AG04450 (cell line): ENCODE data around the gene CDH22. TPM values are rescaled to one million over a fixed set of nuclear protein-coding genes. Genes with fewer than 3 reads are reported as not detected.

Experiments used
- CTCF ChIA-PET: fragments of 300-600, 350-600 bp; formaldehyde crosslinking; extraction: SDS; loops from one replicate; lab custom pipeline; 2022; ENCODE audit warnings: antibody characterized with exemption, inconsistent platforms; lab: Charles Lee
- POLR2A ChIA-PET: fragments of 350-600 bp; formaldehyde crosslinking; extraction: SDS; loops from one replicate; lab custom pipeline; 2021; ENCODE audit warnings: antibody characterized with exemption, inconsistent platforms; lab: Yijun Ruan, JAX
- DNase-seq: peaks from one replicate; pipeline ENCODE4 v3.0.0-alpha.2; 2011; ENCODE audit warnings: low read depth, low spot score
- H3K27ac ChIP-seq: one replicate; pipeline ENCODE4 v1.5.1; 2012; ENCODE audit warnings: low read depth, low read length, control low read depth
- H3K27me3 ChIP-seq: one replicate; pipeline ENCODE4 v1.6.0; 2012; ENCODE audit warnings: low read length; ENCODE audit not compliant: control insufficient read depth, insufficient read depth
- H3K4me3 ChIP-seq: 2 replicates; pipeline ENCODE4 v1.5.1; 2011; ENCODE audit warnings: mild to moderate bottlenecking, low read depth, low read length, control low read depth
- H3K9me3 ChIP-seq: 2 replicates; pipeline ENCODE4 v1.5.1; 2012; ENCODE audit warnings: low read length; ENCODE audit not compliant: control insufficient read depth, insufficient read depth
- polyA plus RNA-seq: library from polyadenylated mRNA; depleted of rRNA; stranded (reverse); fragments of >200 nt; gene quantifications from 2 replicates; pipeline ENCODE4 v1.2.3, GENCODE V29; 2011
- TF ChIP-seq, protein P1 (sequence below): IDR thresholded peaks from 2 replicates; pipeline ENCODE4 v1.5.1; 2011; ENCODE audit warnings: low read depth, low read length, control low read depth, inconsistent platforms

Gene CDH22
- polyA plus RNA-seq, 1 experiment: not detected

DNA sequence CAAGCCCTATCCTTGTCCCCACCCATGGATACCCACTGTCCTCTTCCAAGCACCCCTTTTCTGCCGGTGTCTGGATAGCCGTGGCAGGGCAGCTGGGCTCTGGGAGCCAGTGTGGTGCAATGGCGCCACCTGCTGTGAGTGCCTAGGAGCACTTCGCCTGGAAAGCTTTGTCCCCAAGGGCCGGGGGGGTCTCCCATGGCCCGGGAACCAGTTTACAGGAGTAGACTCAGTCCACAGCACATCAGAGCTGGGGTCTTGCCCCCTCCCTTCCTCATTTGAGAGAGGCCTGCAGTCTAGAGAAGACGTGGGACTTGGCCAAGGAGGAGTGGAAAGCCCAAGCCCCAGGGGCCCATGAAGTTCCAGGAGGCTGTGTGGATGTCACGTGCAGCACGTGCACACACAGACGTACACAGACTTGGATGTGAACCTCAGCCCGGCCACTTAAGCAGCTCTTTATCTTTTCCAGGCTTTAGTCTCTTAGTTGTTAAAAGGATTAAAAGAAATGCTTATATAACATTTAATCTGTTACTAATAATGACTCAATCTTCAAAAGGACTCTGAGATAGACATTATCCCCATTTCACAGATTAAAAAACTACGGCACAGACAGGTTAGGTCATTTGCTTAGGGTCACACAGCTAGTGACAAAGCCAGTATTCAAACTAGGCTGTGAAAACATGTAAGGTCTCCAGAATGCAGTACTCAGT lies 40.9 kb upstream of the CDH22 start:
- TF ChIP-seq, protein P1, sequence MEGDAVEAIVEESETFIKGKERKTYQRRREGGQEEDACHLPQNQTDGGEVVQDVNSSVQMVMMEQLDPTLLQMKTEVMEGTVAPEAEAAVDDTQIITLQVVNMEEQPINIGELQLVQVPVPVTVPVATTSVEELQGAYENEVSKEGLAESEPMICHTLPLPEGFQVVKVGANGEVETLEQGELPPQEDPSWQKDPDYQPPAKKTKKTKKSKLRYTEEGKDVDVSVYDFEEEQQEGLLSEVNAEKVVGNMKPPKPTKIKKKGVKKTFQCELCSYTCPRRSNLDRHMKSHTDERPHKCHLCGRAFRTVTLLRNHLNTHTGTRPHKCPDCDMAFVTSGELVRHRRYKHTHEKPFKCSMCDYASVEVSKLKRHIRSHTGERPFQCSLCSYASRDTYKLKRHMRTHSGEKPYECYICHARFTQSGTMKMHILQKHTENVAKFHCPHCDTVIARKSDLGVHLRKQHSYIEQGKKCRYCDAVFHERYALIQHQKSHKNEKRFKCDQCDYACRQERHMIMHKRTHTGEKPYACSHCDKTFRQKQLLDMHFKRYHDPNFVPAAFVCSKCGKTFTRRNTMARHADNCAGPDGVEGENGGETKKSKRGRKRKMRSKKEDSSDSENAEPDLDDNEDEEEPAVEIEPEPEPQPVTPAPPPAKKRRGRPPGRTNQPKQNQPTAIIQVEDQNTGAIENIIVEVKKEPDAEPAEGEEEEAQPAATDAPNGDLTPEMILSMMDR: peak; percentile 69
- ChIA-PET POLR2A (interaction anchor here (0.7 kb wide), 1 partner anchor 14 kb away, joined by 4 read pairs; no protein-coding TSS in a partner anchor), CTCF (interaction anchor here (0.6 to 3.5 kb wide), 30 partner anchors 9 to 1034 kb away, joined by 3 to 49 read pairs (median 4); no protein-coding TSS in a partner anchor)
- H3K27me3 ChIP-seq: peaks cover 6% of the 10 kb centered on the region
- no peak overlapping the region for H3K27ac ChIP-seq
- no peak overlapping the region for H3K4me3 ChIP-seq
- no peaks in the 10 kb centered on the region for H3K9me3 ChIP-seq
- no peak for DNase-seq

DNA sequence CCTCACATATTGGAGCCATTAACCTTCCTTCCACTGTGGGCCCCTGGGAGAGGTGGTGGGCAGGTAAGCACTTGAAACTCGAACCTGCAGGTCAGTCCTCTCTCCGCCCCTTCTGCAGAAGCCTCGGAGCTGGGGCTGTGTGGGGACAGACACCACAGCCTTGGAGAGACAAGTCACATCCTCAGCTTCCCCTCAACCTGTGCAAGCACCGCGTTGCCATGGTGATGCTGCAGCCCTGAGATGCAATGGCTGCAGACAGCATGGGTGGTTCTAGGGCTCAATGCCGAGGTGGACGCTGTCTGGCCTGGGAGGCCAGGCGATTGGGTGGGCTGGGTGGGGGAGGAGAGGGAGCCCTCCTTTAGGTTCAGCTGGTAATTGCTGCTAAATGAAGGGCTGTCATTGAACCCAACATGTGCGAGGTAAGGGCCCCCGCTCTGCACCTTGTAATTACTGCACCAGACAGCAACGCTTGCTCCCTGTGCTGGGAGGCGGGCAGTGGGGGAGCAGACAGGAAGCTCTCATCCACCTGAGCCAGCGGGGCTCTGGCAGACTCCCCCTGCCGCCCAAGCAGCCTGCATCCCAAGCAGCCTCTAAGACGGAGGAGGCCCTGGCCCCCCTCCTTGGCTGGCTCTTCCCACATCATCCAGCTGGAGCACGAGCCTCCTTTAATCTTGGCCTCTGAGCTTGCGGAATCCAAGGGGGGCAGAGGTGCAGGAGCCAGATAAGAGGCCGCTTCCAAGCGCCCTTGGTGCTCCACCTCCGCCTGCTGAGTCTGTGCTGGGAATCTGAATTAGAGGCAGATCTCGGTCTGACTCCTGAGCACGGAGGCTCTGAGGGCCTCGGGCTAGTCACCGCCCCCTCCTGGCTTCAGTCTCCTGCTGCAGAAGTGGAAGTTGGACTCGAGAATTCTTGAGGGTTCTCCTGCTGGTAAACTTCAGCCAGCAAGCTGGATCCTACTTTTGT lies 39.8 kb upstream of the CDH22 start:
- H3K4me3 ChIP-seq: no peak overlapping the region
- peaks cover 17% of the 10 kb centered on the region for H3K27me3 ChIP-seq
- H3K9me3 ChIP-seq: no peaks in the 10 kb centered on the region
- ChIA-PET POLR2A (interaction anchor here (0.7 kb wide), 1 partner anchor 16 kb away, joined by 4 read pairs; no protein-coding TSS in a partner anchor), CTCF (interaction anchor here (0.6 to 3.5 kb wide), 25 partner anchors 9 to 1035 kb away, joined by 3 to 49 read pairs (median 4); no protein-coding TSS in a partner anchor)
- TF ChIP-seq, protein P1: peak; percentile 17; the same call in 1 of the 2 replicates
- H3K27ac ChIP-seq: no peak overlapping the region
- no peak for DNase-seq

DNA sequence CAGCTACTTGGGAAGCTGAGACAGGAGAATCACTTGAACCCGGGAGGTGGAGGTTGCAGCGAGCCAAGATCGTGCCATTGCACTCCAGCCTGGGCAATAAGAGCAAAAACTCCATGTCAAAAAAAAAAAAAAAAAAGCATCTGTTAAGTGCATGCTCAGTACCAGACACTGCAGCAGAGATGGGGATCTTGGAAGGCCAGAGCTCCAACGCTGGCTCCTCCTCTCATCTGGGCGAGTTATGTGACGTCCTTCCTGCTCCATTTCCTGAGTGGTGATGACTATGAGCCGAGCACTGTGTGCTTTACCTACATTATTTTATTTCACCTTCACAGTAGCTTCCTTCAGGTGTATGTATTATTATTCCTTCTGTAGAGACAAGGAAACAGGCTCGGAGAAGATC lies 38.5 kb upstream of the CDH22 start:
- CTCF ChIA-PET: no interaction called here
- H3K4me3 ChIP-seq: no peak overlapping the region
- TF ChIP-seq, protein P1: no peak
- peaks cover 31% of the 10 kb centered on the region for H3K27me3 ChIP-seq
- no peak for DNase-seq
- no peak overlapping the region for H3K27ac ChIP-seq
- POLR2A ChIA-PET: interaction anchor here (0.7 kb wide), 1 partner anchor 1146 kb away, joined by 6 read pairs; no protein-coding TSS in a partner anchor
- no peaks in the 10 kb centered on the region; the same call in 1 of the 2 replicates for H3K9me3 ChIP-seq

DNA sequence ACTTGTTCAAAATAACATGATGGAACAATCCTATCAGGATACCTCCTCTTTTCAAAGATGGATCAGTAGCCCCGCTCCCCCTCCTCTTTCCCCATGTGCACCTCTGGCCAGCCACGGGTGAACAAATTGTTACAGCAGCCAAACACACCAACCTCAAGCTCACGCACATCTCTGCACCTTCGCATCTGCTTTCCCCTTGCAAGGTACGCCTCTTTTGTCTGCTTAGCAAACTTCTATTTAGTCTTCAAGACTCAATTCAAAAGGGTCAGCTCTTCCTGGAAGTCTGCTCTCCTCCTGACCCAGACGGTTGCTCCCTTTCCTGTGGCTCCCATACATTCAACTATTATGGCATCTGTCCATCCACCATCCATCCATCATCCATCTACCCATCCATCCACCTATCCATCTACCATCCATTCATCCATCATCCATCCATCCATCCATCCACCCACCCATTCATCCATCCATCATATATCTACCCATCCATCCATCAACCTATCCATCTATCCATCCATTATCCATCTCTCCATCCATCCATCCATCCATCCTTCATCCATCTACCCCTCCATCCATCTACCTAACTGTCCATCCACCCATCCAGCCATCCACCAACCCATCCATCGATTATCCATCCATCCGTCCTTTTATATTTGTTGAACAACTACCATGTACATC lies 36.3 kb upstream of the CDH22 start:
- Histone ChIP-seq H3K4me3 (no peak overlapping the region), H3K27ac (no peak overlapping the region), H3K27me3 (peaks cover 45% of the 10 kb centered on the region), H3K9me3 (no peaks in the 10 kb centered on the region; the same call in 1 of the 2 replicates)
- TF ChIP-seq, protein P1: no peak
- ChIA-PET CTCF (no interaction called here), POLR2A (no interaction called here)
- DNase-seq: no peak
